Activated B cell treated with CpG ODN at 0.5 μM for 24 hours (primary cell): ENCODE data around the gene CROCC. TPM values are rescaled to one million over a fixed set of nuclear protein-coding genes. Genes with fewer than 3 reads are reported as not detected.

Experiments used
- ATAC-seq: fragments of 200-7000 bp; cut with Tn5 transposase; one replicate; pipeline ENCODE4 v1.10.0; 2021; ENCODE audit warnings: low read depth, mild to moderate bottlenecking, moderate library complexity
- CTCF ChIA-PET: fragments of 350-600 bp; sonication (Branson Sonifier 250); formaldehyde crosslinking; loops from one replicate; lab custom pipeline; 2021; ENCODE audit warnings: antibody characterized with exemption; lab: Charles Lee
- POLR2A ChIA-PET: fragments of 350-600 bp; sonication (Branson Sonifier 250); formaldehyde crosslinking; loops from one replicate; lab custom pipeline; 2021; ENCODE audit warnings: antibody characterized with exemption; lab: Charles Lee
- DNase-seq: peaks from one replicate; pipeline ENCODE4 v3.0.0; 2022
- H3K27ac Mint-ChIP-seq: one replicate; pipeline ENCODE4 v1.8.0; 2020; ENCODE audit warnings: mixed read lengths
- H3K27me3 Mint-ChIP-seq: one replicate; pipeline ENCODE4 v1.8.0; 2021; ENCODE audit warnings: mixed read lengths
- H3K36me3 Mint-ChIP-seq: one replicate; pipeline ENCODE4 v1.8.0; 2021; ENCODE audit warnings: low read depth, mixed read lengths
- H3K4me1 Mint-ChIP-seq: one replicate; pipeline ENCODE4 v1.8.0; 2021; ENCODE audit warnings: mixed read lengths
- H3K4me3 Mint-ChIP-seq: one replicate; pipeline ENCODE4 v1.8.0; 2020; ENCODE audit warnings: mild to moderate bottlenecking, mixed read lengths
- H3K9me3 Mint-ChIP-seq: one replicate; pipeline ENCODE4 v1.8.0; 2020; ENCODE audit warnings: mixed read lengths
- intact Hi-C: fragments of 100-400 bp; cut with micrococcal nuclease; formaldehyde crosslinking; loops from one replicate; pipeline ENCODE4 v1.15.1; 2024
- total RNA-seq: library from RNA; stranded (reverse); gene quantifications from 2 replicates; pipeline ENCODE4 v1.2.3, GENCODE V29; 2022
- TF ChIP-seq, protein P1 (sequence below): fragments of 200-600 bp; IDR thresholded peaks from one replicate; pipeline ENCODE4 v1.8.0; 2022; ENCODE audit warnings: antibody characterized with exemption, mild to moderate bottlenecking

CROCC gene
- total RNA-seq, 1 donor from 2014 or later, result 30.4 TPM

DNA sequence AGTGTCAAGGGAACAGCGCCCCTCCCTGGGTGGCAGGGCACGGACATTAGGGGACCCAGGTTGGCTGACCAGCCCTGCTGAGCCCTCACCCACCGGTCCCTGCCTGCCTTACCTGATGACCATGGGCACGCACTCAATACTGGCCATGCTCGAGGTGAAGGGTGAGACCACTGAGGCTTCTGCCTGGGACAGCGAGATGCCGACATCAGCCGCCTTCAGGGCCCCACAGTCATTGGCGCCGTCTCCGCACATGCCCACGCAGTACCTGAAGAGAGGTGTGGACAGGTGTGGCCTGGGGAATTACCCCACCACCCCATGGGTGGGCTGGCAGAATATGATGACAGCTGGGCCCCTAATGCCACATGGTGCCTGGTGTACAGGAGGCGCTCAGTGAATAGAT, 66.5 kb downstream of the CROCC start:
- ATAC-seq (no peak), DNase-seq (no peak)
- H3K27ac Mint-ChIP-seq, result no peak overlapping the region
- no peak overlapping the region for H3K4me3 Mint-ChIP-seq
- intact Hi-C loops, result no loop called here
- peaks cover 35% of the 10 kb centered on the region for H3K36me3 Mint-ChIP-seq
- peaks cover 3% of the 10 kb centered on the region for H3K27me3 Mint-ChIP-seq
- ChIA-PET CTCF (no interaction called here), POLR2A (no interaction called here)
- TF ChIP-seq, protein P1, sequence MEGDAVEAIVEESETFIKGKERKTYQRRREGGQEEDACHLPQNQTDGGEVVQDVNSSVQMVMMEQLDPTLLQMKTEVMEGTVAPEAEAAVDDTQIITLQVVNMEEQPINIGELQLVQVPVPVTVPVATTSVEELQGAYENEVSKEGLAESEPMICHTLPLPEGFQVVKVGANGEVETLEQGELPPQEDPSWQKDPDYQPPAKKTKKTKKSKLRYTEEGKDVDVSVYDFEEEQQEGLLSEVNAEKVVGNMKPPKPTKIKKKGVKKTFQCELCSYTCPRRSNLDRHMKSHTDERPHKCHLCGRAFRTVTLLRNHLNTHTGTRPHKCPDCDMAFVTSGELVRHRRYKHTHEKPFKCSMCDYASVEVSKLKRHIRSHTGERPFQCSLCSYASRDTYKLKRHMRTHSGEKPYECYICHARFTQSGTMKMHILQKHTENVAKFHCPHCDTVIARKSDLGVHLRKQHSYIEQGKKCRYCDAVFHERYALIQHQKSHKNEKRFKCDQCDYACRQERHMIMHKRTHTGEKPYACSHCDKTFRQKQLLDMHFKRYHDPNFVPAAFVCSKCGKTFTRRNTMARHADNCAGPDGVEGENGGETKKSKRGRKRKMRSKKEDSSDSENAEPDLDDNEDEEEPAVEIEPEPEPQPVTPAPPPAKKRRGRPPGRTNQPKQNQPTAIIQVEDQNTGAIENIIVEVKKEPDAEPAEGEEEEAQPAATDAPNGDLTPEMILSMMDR, result no peak
- no peaks in the 10 kb centered on the region for H3K4me1 Mint-ChIP-seq
- no peaks in the 10 kb centered on the region for H3K9me3 Mint-ChIP-seq

GRCh38 chr1:16989676-16990391, 68.1 kb downstream of the CROCC start:
- ATAC-seq, result no peak
- no peak overlapping the region for H3K27ac Mint-ChIP-seq
- H3K9me3 Mint-ChIP-seq, result no peaks in the 10 kb centered on the region
- POLR2A ChIA-PET, result no interaction called here
- peaks cover 36% of the 10 kb centered on the region for H3K36me3 Mint-ChIP-seq
- CTCF ChIA-PET, result no interaction called here
- no peak overlapping the region for H3K4me3 Mint-ChIP-seq
- no peaks in the 10 kb centered on the region for H3K4me1 Mint-ChIP-seq
- TF ChIP-seq, protein P1, result no peak
- H3K27me3 Mint-ChIP-seq, result no peaks in the 10 kb centered on the region
- DNase-seq, result no peak
- intact Hi-C loops, result no loop called here

DNA sequence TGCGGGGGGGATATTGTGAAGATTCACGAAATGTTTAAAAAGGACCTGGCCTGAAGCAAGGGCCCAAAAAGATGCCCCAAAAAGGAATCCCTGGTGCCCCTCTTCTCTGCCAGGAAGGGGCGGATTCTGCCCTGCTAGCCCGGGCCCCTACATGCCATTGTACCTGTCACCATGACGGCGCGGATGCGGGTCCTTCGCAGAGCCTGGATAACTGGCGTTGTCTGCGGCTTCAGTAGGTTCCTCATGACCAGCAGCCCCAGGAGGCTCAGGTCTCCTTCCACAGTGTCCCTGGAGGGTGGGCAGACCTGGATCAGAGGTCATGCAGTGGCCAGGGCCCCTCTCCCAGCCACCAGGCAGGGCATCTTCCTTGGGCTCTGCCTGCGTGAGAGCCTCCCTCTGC, 69.8 kb downstream of the CROCC start:
- DNase-seq (no peak), ATAC-seq (no peak)
- POLR2A ChIA-PET, result no interaction called here
- Mint-ChIP-seq H3K4me3 (no peak overlapping the region), H3K36me3 (peaks cover 42% of the 10 kb centered on the region), H3K27me3 (no peaks in the 10 kb centered on the region), H3K27ac (no peak overlapping the region), H3K9me3 (no peaks in the 10 kb centered on the region), H3K4me1 (no peaks in the 10 kb centered on the region)
- CTCF ChIA-PET, result no interaction called here
- TF ChIP-seq, protein P1, result no peak
- intact Hi-C loops, result no loop called here

DNA sequence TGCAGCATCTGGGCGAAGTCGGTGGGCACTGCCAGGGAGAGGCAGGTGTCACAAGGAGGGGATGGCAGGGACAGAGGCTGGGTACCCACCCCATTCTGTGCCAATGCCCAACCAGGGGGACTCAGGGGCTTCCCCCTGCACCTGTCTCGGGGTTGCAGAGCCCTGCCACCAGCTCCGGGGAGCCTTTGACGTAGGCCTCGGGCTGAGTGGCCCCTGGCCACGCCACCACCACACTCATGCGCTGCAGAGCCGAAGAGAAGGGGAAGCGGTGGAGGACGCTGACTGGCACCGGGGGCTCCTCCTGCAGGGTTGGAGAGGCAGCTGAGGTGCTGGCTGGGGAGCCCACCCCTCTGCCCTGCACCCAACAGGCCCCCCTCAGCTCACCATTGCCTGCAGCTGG, 70.4 kb downstream of the CROCC start:
- peaks cover 42% of the 10 kb centered on the region for H3K36me3 Mint-ChIP-seq
- no peak overlapping the region for H3K27ac Mint-ChIP-seq
- H3K27me3 Mint-ChIP-seq, result no peaks in the 10 kb centered on the region
- no peaks in the 10 kb centered on the region for H3K4me1 Mint-ChIP-seq
- no peak for DNase-seq
- ChIA-PET CTCF (no interaction called here), POLR2A (no interaction called here)
- TF ChIP-seq, protein P1, result no peak
- intact Hi-C loops, result no loop called here
- no peaks in the 10 kb centered on the region for H3K9me3 Mint-ChIP-seq
- no peak for ATAC-seq
- H3K4me3 Mint-ChIP-seq, result no peak overlapping the region

DNA sequence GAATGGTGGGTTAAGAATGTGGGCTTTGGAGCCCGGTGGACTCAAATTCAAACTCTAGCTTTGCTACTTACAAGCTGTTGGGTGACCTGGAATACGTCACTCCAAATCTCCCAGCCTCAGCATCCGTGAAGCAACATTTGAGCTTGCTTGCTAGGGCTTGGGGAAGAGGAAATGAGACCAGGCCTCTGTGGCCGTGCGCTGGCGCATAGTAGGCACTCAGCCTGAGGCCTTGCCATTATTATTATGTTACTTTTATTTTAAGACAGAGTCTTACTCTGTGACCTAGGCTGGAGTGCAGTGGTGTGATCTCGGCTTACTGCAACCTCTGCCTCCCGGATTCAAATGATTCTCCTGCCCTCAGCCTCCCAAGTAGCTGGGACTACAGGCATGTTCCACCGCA, 70.9 kb downstream of the CROCC start:
- H3K9me3 Mint-ChIP-seq, result no peaks in the 10 kb centered on the region
- POLR2A ChIA-PET, result no interaction called here
- no peaks in the 10 kb centered on the region for H3K27me3 Mint-ChIP-seq
- H3K4me1 Mint-ChIP-seq, result no peaks in the 10 kb centered on the region
- ATAC-seq (no peak), DNase-seq (no peak)
- H3K4me3 Mint-ChIP-seq, result no peak overlapping the region
- no peak overlapping the region for H3K27ac Mint-ChIP-seq
- intact Hi-C loops, result no loop called here
- TF ChIP-seq, protein P1, result no peak
- CTCF ChIA-PET, result no interaction called here
- peaks cover 39% of the 10 kb centered on the region for H3K36me3 Mint-ChIP-seq
